GM11168 (cell line): ENCODE measurements around the gene SMIM28.
"Not testable (repeated sequence)": the region's sequence is repeated elsewhere in the genome, so short reads cannot be mapped to it uniquely, and the experiment has no call there.

ENCODE experiments used
- in situ Hi-C: fragments of 300-500 bp; cut with MboI; formaldehyde crosslinking; loops from one replicate; pipeline ENCODE4 v1.12.0; 2022; ENCODE audit warnings: low sequenced_read_pairs; ENCODE audit not compliant: unreplicated experiment

Gene SMIM28

GRCh38 chr6:138377844-138378243 is at the start of gene SMIM28:
Gene SMIM28 (plus strand): TSS chr6:138377905. CDS start chr6:138378073, 168 bp downstream.
- in situ Hi-C loops, result no loop called here

DNA sequence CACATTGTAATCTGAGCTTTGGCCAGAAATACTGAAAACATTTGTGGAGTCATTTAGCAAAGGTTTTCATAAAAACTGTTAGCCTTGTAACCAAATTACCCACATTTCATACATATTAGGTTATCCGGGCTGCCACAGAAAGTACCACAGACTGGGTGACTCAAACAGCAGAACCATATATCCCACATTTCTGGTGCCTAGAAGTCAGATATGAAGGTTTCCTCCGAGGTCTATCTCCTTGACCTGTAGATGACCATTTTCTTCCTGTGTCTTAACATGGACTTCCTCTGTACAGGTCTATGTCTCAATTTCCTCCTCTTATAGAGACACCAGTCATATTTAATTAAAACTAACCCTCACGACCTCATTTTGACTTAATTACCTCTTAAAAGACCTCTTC is 49.5 kb upstream of the SMIM28 start:
- in situ Hi-C loops, result no loop called here

- in situ Hi-C loops, result no loop called here
Observed at GRCh38 chr6:138330763-138331162, 46.9 kb upstream of the SMIM28 start.

DNA sequence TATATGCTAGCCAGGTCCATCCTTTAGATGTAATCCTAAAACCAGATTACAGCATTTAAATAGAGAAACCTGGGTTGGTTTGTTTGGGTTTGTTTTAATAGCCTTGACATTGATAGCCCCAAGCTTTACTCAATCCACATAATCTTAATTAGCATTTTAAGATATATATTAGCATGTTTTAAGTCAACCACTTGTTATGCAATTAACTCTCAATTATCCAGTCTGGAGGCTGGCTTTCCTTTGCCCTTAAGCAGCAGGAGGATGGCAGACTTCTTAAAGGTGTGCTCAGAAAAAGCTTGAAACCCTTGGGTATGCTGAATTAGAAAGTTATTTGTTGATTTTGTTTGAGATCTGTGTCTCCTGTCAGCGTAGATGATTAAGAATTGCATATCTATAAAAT is 46.3 kb upstream of the SMIM28 start:
- in situ Hi-C loops, result no loop called here

GRCh38 chr6:138331984-138332383 is 45.7 kb upstream of the SMIM28 start:
- in situ Hi-C loops, result no loop called here

- in situ Hi-C loops, result no loop called here
Observed at GRCh38 chr6:138334000-138334399, 43.7 kb upstream of the SMIM28 start.

GRCh38 chr6:138334963-138335362 is 42.7 kb upstream of the SMIM28 start:
- in situ Hi-C loops, result no loop called here

DNA sequence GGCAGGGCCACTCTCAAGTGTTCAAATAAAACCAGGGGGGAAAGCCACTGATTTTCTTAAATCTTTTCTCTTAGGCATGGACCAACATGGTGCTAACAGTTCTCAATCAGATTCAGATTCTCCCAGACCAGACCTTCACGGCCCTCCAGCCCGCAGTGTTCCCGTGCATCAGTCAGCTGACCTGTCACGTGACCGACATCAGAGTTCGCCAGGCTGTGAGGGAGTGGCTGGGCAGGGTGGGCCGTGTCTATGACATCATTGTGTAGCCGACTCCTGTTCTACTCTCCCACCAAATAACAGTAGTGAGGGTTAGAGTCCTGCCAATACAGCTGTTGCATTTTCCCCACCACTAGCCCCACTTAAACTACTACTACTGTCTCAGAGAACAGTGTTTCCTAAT is 41.5 kb upstream of the SMIM28 start:
- in situ Hi-C loops, result no loop called here

DNA sequence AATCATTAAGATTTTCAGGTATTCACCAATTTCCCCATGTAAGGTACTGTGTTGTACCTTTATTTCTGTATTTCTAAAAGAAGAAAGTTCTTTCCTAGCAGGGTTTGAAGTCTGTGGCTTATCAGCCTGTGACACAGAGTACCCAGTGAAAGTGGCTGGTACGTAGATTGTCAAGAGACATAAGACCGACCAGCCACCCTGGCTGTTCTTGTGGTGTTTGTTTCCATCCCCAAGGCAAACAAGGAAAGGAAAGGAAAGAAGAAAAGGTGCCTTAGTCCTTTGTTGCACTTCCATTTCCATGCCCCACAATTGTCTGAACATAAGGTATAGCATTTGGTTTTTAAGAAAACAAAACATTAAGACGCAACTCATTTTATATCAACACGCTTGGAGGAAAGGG is 40.6 kb upstream of the SMIM28 start:
- in situ Hi-C loops, result no loop called here

GRCh38 chr6:138339024-138339423 is 38.7 kb upstream of the SMIM28 start:
- in situ Hi-C loops, result no loop called here

DNA sequence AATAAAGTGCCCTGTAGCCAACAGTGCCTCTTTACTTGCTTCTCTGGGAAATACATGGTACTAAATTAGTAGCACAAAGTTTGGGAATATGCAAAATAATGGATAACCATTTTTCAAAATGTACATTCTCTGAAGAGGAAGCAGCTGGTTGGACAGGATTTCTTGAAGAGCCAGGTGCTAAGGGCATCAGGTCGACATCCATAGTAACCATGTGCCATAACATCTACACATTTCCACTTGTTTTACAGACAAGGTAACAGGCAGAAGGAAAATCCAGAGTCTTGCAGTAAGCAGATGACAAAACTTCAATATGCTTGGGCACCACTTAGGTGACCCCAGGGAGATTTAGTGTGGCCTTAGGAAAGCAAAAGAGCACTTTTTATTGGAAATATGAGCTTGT is 36.5 kb upstream of the SMIM28 start:
- in situ Hi-C loops, result no loop called here

DNA sequence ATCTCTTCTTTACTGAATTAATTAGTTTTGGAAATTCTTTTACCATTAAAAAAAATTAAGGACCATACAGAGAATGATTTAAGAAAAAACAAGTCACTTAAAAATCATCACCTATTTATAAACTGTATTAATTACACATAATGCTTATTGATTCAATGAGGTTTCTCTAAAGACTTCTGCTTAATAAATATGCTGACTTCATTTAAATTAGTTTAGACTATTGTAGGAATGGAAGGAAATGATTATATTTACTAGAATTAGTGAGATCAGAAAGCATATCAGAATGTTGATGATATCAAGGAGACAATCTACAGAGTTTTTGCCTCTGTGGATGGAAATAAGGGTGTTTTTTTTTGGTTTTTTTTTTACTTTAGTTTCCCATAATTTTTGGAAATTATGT is 34.6 kb upstream of the SMIM28 start:
- in situ Hi-C loops, result no loop called here

- in situ Hi-C loops, result no loop called here
Observed at GRCh38 chr6:138345565-138346285, 32.0 kb upstream of the SMIM28 start.

DNA sequence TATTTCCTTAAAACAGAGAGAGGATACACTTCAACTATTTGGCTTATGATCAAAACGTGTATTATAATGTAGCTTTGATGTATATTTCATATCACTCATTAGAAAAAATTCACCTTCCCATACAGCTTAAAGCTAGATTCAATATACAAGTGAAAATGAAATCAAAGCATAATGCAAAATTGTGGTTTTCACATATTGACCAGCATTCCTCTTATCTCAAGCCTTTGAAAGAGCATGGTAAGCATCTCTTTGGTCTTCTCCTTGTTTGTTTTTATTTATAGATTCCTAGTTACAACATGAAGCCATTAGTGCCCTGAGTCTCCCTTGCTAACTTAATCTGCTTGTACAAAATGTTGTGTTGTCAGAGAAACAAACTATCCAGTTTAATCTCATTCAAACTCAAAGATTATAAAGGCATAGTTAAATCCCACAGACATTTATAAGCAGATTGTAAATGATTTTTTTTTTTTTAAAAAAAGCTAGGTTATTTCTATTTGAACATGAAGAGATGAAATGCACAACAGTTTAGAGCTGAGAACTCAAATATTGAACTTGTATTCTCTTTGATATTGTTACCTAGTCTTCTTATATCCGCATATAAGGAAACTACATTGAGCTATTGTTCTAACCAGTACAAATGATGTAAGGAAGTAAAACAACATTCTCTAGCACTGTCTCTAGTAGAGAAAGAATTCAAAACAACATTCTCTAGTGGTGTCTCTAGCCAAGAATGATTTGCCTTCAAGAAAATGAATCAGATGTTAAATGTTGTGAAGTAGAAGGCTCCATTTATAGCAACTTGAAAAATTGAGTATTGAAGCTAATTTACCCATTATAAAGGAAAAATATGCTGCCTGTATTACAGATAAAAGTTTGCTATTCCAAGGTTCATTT is 31.2 kb upstream of the SMIM28 start:
- in situ Hi-C loops, result no loop called here

- in situ Hi-C loops, result no loop called here
Observed at GRCh38 chr6:138347864-138348263, 29.8 kb upstream of the SMIM28 start.

- in situ Hi-C loops, result no loop called here
Observed at GRCh38 chr6:138349891-138350290, 27.8 kb upstream of the SMIM28 start.

DNA sequence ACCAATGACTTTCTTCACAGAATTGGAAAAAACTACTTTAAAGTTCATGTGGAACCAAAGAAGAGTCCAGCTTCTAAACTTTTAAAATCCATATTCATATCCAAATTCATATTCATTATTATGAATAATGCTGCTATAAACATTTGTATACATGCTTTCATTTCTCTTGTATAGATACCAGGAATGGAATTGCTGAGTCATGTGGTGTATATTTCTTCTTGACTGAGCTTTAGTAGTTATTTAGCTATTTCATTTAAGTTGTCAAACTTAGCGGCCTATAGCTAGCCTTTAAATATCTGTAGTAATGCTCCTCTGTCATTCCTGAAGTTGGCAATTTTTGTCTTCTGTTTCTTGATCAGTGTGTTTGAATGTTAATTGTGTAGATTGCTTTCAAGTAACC is 19.8 kb upstream of the SMIM28 start:
- in situ Hi-C loops, result no loop called here

- in situ Hi-C loops, result not testable (repeated sequence)
Observed at GRCh38 chr6:138368684-138369083, 9.0 kb upstream of the SMIM28 start.

DNA sequence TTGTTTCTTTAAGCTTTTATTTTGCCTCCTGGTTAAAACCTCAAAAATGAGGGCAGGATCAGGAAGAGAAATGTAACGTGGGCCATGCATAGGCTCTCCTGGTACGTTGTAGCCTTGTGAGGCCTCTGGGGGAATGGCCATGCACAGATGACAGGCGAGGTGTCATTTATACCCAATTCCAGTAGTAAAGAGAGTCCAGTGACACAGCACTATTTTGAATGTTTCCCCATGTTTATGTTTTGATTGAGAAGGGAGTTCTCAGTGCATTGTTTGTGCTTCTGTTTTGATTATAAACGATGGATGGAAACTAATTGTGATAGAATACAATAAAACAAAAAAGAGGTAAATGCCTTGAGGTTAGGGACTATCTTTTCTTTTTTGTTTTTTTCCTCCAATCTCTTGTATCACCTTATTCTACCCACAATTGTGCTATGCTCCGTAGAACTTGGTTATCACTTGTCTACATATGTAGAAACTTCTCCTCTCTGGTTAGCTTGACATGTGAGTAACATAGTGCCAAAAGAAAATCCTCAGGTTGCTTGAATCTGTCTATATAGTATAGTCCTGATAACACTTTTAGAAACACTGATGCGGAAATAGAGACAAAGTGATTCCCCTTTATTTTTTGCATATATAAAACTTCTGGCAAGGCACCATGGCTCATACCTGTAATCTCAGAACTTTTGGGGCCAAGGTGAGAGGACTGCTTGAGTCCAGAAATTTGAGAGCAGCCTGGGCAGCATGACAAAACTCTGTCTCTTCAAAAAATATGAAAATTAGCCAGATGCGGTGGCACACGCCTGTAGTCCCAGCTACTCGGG is 6.9 kb upstream of the SMIM28 start:
- in situ Hi-C loops, result no loop called here

DNA sequence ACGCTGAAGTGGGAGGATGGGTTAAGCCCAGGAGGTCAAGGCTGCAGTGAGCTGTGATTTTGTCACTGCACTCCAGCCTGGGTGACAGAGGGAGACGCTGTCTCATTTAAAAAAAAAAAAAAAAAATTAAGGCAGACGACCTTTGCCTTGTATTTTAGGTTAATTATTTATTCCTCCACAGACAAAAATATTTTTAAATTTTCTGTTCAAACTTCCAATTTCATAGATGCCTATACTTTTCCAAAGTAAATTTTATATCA is 6.3 kb upstream of the SMIM28 start:
- in situ Hi-C loops, result no loop called here

- in situ Hi-C loops, result no loop called here
Observed at GRCh38 chr6:138371720-138372119, 6.0 kb upstream of the SMIM28 start.
